ENCODE measurements around the gene SLC35F3. TPM values are rescaled to one million over a fixed set of nuclear protein-coding genes. Genes with fewer than 3 reads are reported as not detected.

SLC35F3 gene
- total RNA-seq, 2 experiments from 2014 or later, result not detected

DNA sequence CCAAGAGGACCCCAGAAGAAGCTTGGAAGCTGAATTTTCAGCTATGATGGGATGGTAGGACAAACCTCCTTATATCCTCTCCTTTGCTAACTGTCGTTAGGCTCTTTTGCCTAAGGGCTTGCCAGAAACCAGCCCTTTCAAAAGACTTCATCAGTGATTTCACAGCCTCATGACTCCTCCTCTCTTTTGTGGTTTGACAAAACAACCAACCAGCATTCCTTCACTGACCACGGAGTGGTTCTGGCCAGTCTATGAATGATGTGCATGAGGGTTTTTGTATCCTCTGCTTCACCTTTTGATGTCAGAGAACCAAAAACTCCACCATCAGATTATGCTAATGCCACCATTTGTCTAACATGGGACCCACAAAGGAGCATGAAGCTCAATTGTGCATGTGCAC lies 351.9 kb downstream of the SLC35F3 start:
- BruUV-seq (replicated peaks), result no TSS peak
- Histone ChIP-seq H3K79me2 (ENCODE audit: insufficient read depth, low read depth, low read length) (no peaks in the 10 kb centered on the region), H3K4me2 (ENCODE audit: low read length) (no peak overlapping the region), H3K4me1 (ENCODE audit: insufficient read depth, low read length, poor library complexity, severe bottlenecking) (no peaks in the 10 kb centered on the region), H3K9me3 (ENCODE audit: low read length) (no peaks in the 10 kb centered on the region), H4K20me1 (ENCODE audit: insufficient read depth, low read length) (no peaks in the 10 kb centered on the region), H3K4me3 (ENCODE audit: low read depth, low read length, poor library complexity, severe bottlenecking) (no peak overlapping the region), H3K9me2 (ENCODE audit: insufficient read depth, low read length) (no peaks in the 10 kb centered on the region), H3K27ac (ENCODE audit: low read depth, low read length, poor library complexity, severe bottlenecking) (no peak overlapping the region), H2AFZ (ENCODE audit: low read length) (no peak overlapping the region), H3K36me3 (ENCODE audit: insufficient read depth, low read length) (no peaks in the 10 kb centered on the region)
- ChIA-PET CTCF (ENCODE audit: unreplicated experiment) (no interaction called here), POLR2A (interaction anchor here (0.7 kb wide), 1 partner anchor 37 kb away, joined by 3 read pairs; no protein-coding TSS in a partner anchor)
- TF ChIP-seq, protein P1, sequence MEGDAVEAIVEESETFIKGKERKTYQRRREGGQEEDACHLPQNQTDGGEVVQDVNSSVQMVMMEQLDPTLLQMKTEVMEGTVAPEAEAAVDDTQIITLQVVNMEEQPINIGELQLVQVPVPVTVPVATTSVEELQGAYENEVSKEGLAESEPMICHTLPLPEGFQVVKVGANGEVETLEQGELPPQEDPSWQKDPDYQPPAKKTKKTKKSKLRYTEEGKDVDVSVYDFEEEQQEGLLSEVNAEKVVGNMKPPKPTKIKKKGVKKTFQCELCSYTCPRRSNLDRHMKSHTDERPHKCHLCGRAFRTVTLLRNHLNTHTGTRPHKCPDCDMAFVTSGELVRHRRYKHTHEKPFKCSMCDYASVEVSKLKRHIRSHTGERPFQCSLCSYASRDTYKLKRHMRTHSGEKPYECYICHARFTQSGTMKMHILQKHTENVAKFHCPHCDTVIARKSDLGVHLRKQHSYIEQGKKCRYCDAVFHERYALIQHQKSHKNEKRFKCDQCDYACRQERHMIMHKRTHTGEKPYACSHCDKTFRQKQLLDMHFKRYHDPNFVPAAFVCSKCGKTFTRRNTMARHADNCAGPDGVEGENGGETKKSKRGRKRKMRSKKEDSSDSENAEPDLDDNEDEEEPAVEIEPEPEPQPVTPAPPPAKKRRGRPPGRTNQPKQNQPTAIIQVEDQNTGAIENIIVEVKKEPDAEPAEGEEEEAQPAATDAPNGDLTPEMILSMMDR (conservative IDR thresholded peaks at IDR 0.05; ENCODE audit: low read length), result no peak
- TF ChIP-seq EZH2phosphoT487 (IDR thresholded peaks at IDR 0.05; ENCODE audit: borderline replicate concordance, low read depth, low read length), result no peak
- intact Hi-C loops (cut with micrococcal nuclease; ENCODE audit: unreplicated experiment), result no loop called here
- no peak for DNase-seq (ENCODE audit: low spot score)

- ChIA-PET CTCF (ENCODE audit: unreplicated experiment) (no interaction called here), POLR2A (interaction anchor here (1.9 kb wide), 1 partner anchor 24 kb away, joined by 4 read pairs; no protein-coding TSS in a partner anchor)
These were observed 353.6 kb downstream of the SLC35F3 start for GRCh38 chr1:234258071-234258470.

GRCh38 chr1:234260578-234260977 lies 356.1 kb downstream of the SLC35F3 start:
- Histone ChIP-seq H3K4me2 (ENCODE audit: low read length) (no peak overlapping the region), H3K4me1 (ENCODE audit: insufficient read depth, low read length, poor library complexity, severe bottlenecking) (no peaks in the 10 kb centered on the region), H4K20me1 (ENCODE audit: insufficient read depth, low read length) (no peaks in the 10 kb centered on the region), H2AFZ (ENCODE audit: low read length) (no peak overlapping the region), H3K27ac (ENCODE audit: low read depth, low read length, poor library complexity, severe bottlenecking) (no peak overlapping the region), H3K79me2 (ENCODE audit: insufficient read depth, low read depth, low read length) (no peaks in the 10 kb centered on the region), H3K36me3 (ENCODE audit: insufficient read depth, low read length) (no peaks in the 10 kb centered on the region), H3K9me2 (ENCODE audit: insufficient read depth, low read length) (no peaks in the 10 kb centered on the region), H3K9me3 (ENCODE audit: low read length) (no peaks in the 10 kb centered on the region), H3K4me3 (ENCODE audit: low read depth, low read length, poor library complexity, severe bottlenecking) (no peak overlapping the region)
- intact Hi-C loops (cut with micrococcal nuclease; ENCODE audit: unreplicated experiment), result no loop called here
- ChIA-PET CTCF (ENCODE audit: unreplicated experiment) (no interaction called here), POLR2A (interaction anchor here (1.2 kb wide), 1 partner anchor 9 kb away, joined by 3 read pairs; no protein-coding TSS in a partner anchor)
- BruUV-seq (replicated peaks), result no TSS peak
- no peak for TF ChIP-seq EZH2phosphoT487 (IDR thresholded peaks at IDR 0.05; ENCODE audit: borderline replicate concordance, low read depth, low read length)
- TF ChIP-seq, protein P1 (conservative IDR thresholded peaks at IDR 0.05; ENCODE audit: low read length), result no peak
- no peak for DNase-seq (ENCODE audit: low spot score)

More at GRCh38 chr1:234258071-234258470, 353.6 kb downstream of the SLC35F3 start:
- Histone ChIP-seq H3K79me2 (ENCODE audit: insufficient read depth, low read depth, low read length) (no peaks in the 10 kb centered on the region), H3K9me3 (ENCODE audit: low read length) (no peaks in the 10 kb centered on the region), H3K27ac (ENCODE audit: low read depth, low read length, poor library complexity, severe bottlenecking) (no peak overlapping the region), H3K4me3 (ENCODE audit: low read depth, low read length, poor library complexity, severe bottlenecking) (no peak overlapping the region), H3K9me2 (ENCODE audit: insufficient read depth, low read length) (no peaks in the 10 kb centered on the region), H4K20me1 (ENCODE audit: insufficient read depth, low read length) (no peaks in the 10 kb centered on the region), H2AFZ (ENCODE audit: low read length) (no peak overlapping the region), H3K4me2 (ENCODE audit: low read length) (no peak overlapping the region), H3K36me3 (ENCODE audit: insufficient read depth, low read length) (no peaks in the 10 kb centered on the region), H3K4me1 (ENCODE audit: insufficient read depth, low read length, poor library complexity, severe bottlenecking) (no peaks in the 10 kb centered on the region)
- BruUV-seq (replicated peaks), result no TSS peak
- intact Hi-C loops (cut with micrococcal nuclease; ENCODE audit: unreplicated experiment), result no loop called here
- no peak for DNase-seq (ENCODE audit: low spot score)
- TF ChIP-seq EZH2phosphoT487 (IDR thresholded peaks at IDR 0.05; ENCODE audit: borderline replicate concordance, low read depth, low read length), result no peak
- TF ChIP-seq, protein P1 (conservative IDR thresholded peaks at IDR 0.05; ENCODE audit: low read length), result no peak
